Smooth muscle cell (in vitro differentiated cells): ENCODE results near the gene MYBPHL. TPM values are rescaled to one million over a fixed set of nuclear protein-coding genes. Genes with fewer than 3 reads are reported as not detected.

Experiments
- DNase-seq: peaks from one replicate; lab custom pipeline; 2025; ENCODE audit not compliant: unreplicated experiment; lab: John Stamatoyannopoulos, UW
- H2AFZ ChIP-seq: fragments of 200-600 bp; sonication (generic); 2 replicates; pipeline ENCODE4 v1.6.0; 2016; ENCODE audit warnings: antibody characterized with exemption, low read depth, mild to moderate bottlenecking
- H3F3A ChIP-seq: fragments of 200-600 bp; sonication (generic); 2 replicates; pipeline ENCODE4 v1.6.0; 2017; ENCODE audit warnings: antibody characterized with exemption, low read depth
- H3K27ac ChIP-seq: fragments of 200-600 bp; sonication (generic); 2 replicates; pipeline ENCODE4 v1.5.1; 2016; ENCODE audit warnings: low read depth, mild to moderate bottlenecking
- H3K27me3 ChIP-seq: fragments of 200-600 bp; sonication (generic); 2 replicates; pipeline ENCODE4 v1.6.1; 2016; ENCODE audit warnings: low read depth, mild to moderate bottlenecking
- H3K36me3 ChIP-seq: fragments of 200-600 bp; sonication (generic); 2 replicates; pipeline ENCODE4 v1.5.1; 2016; ENCODE audit warnings: low read depth
- H3K4me1 ChIP-seq: fragments of 200-600 bp; sonication (generic); 2 replicates; pipeline ENCODE4 v1.5.1; 2016; ENCODE audit warnings: low read depth
- H3K4me2 ChIP-seq: fragments of 200-600 bp; sonication (generic); 2 replicates; pipeline ENCODE4 v1.6.0; 2016; ENCODE audit warnings: mild to moderate bottlenecking
- H3K4me3 ChIP-seq: fragments of 200-600 bp; sonication (generic); 2 replicates; pipeline ENCODE4 v1.5.1; 2016; ENCODE audit warnings: mild to moderate bottlenecking
- H3K79me2 ChIP-seq: fragments of 200-600 bp; sonication (generic); 2 replicates; pipeline ENCODE4 v1.6.0; 2016; ENCODE audit warnings: low read depth, mild to moderate bottlenecking
- H3K9ac ChIP-seq: fragments of 200-600 bp; sonication (generic); 2 replicates; pipeline ENCODE4 v1.6.0; 2016; ENCODE audit warnings: low read depth
- H3K9me3 ChIP-seq: fragments of 200-600 bp; sonication (generic); replicated peaks from 2 replicates; pipeline ENCODE4 v1.5.1; 2016; ENCODE audit warnings: low read depth
- H4K20me1 ChIP-seq: fragments of 200-600 bp; sonication (generic); 2 replicates; pipeline ENCODE4 v1.6.0; 2016; ENCODE audit warnings: low read depth
- CTCF ChIP-seq: fragments of 200-600 bp; sonication (generic); IDR thresholded peaks from 2 replicates; pipeline ENCODE4 v1.5.1; 2017; ENCODE audit warnings: borderline replicate concordance, mild to moderate bottlenecking, antibody characterized with exemption; ENCODE audit not compliant: insufficient read depth, poor library complexity, severe bottlenecking
- WGBS: methylation state at CpG from one replicate; pipeline ENCODE4 v1.1.7; 2016; ENCODE audit warnings: low lambda C conversion rate; 5-methylcytosine and 5-hydroxymethylcytosine counted together
- polyA plus RNA-seq: library from polyadenylated mRNA; unstranded; fragments of >200 nt; fragmentation: Nextera tagmentation; extraction: Ambion mirVana; gene quantifications from 2 replicates; pipeline ENCODE4 v1.2.1, GENCODE V29; 2016
- total RNA-seq: library from RNA; depleted of rRNA; stranded (reverse); fragments of >200 nt; gene quantifications from 2 replicates; pipeline ENCODE4 v1.2.3, GENCODE V29; 2014

Gene MYBPHL
- total and polyA plus RNA-seq, 2 experiments from 2014 or later: not detected

GRCh38 chr1:109266965-109267364 lies 39.8 kb downstream of the MYBPHL start:
- DNase-seq: no peak
- H3K79me2 ChIP-seq: no peaks in the 10 kb centered on the region

DNA sequence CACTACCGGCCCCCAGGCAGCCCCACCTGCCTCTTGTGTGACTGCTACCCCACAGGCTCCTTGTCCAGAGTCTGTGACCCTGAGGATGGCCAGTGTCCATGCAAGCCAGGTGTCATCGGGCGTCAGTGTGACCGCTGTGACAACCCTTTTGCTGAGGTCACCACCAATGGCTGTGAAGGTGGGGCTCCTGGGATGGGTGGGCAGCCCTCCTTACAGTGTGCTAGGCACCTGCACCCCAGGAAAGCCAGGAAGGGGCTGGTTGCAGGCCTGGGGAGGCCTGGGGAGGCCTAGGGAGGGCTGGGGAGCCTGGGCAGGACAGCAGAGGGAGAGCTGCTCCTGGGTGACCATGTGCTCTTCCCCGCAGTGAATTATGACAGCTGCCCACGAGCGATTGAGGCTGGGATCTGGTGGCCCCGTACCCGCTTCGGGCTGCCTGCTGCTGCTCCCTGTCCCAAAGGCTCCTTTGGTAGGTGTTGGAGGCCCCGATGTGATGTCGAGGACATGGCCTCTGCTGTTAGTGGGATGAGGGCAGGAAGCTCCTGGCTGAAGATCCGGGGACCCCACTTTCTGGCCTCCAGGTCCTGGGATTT lies 41.0 kb downstream of the MYBPHL start:
- H2AFZ ChIP-seq: no peak overlapping the region
- no peaks in the 10 kb centered on the region for H4K20me1 ChIP-seq
- 95% methylated on average over 13 of the region's 13 CpGs for WGBS

More at GRCh38 chr1:109266965-109267364, 39.8 kb downstream of the MYBPHL start:
- Histone ChIP-seq H3K27me3 (no peaks in the 10 kb centered on the region), H3F3A (no peaks in the 10 kb centered on the region), H3K36me3 (no peaks in the 10 kb centered on the region), H3K4me1 (no peaks in the 10 kb centered on the region), H3K4me3 (no peak overlapping the region), H3K9me3 (no peaks in the 10 kb centered on the region), H4K20me1 (no peaks in the 10 kb centered on the region), H3K27ac (no peak overlapping the region), H3K9ac (no peak overlapping the region), H2AFZ (no peak overlapping the region), H3K4me2 (no peak overlapping the region)
- WGBS: 76% methylated on average over 11 of the region's 11 CpGs
- TF ChIP-seq CTCF: no peak

GRCh38 chr1:109265016-109265415 lies 41.8 kb downstream of the MYBPHL start:
- H3K4me1 ChIP-seq: peaks cover 3% of the 10 kb centered on the region
- no peak for DNase-seq
- no peak overlapping the region for H3K4me2 ChIP-seq
- no peaks in the 10 kb centered on the region for H3F3A ChIP-seq
- H3K4me3 ChIP-seq: no peak overlapping the region
- no peaks in the 10 kb centered on the region for H3K79me2 ChIP-seq
- no peak overlapping the region for H2AFZ ChIP-seq
- no peak overlapping the region for H3K27ac ChIP-seq
- WGBS: 91% methylated on average over 4 of the region's 4 CpGs
- H3K36me3 ChIP-seq: no peaks in the 10 kb centered on the region
- no peaks in the 10 kb centered on the region for H3K27me3 ChIP-seq
- no peak for TF ChIP-seq CTCF
- H3K9me3 ChIP-seq: no peaks in the 10 kb centered on the region
- H4K20me1 ChIP-seq: no peaks in the 10 kb centered on the region
- H3K9ac ChIP-seq: no peak overlapping the region

More for the DNA sequence above, 41.0 kb downstream of the MYBPHL start:
- no peak overlapping the region for H3K4me3 ChIP-seq
- H3K9ac ChIP-seq: no peak overlapping the region
- no peaks in the 10 kb centered on the region for H3K9me3 ChIP-seq
- no peaks in the 10 kb centered on the region for H3F3A ChIP-seq
- H3K4me2 ChIP-seq: no peak overlapping the region
- no peaks in the 10 kb centered on the region for H3K79me2 ChIP-seq
- no peaks in the 10 kb centered on the region for H3K4me1 ChIP-seq
- TF ChIP-seq CTCF: no peak
- no peak overlapping the region for H3K27ac ChIP-seq
- no peak for DNase-seq
- no peaks in the 10 kb centered on the region for H3K27me3 ChIP-seq
- H3K36me3 ChIP-seq: no peaks in the 10 kb centered on the region

DNA sequence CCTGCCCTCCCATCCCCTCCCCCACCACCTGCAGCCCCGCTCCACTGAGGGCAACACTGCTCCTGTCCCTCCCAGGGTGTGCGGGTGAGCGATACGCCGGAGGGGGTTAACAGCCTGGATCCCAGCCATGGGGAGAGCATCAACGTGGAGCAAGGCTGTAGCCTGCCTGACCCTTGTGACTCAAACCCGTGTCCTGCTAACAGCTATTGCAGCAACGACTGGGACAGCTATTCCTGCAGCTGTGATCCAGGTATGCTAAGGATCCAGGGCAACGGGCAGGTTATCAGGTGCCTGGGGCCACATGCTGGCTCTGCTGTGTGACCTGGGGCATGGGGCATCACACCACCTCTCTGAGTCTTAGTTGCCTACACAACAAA lies 42.4 kb downstream of the MYBPHL start:
- no peak for DNase-seq
- TF ChIP-seq CTCF: no peak
- 80% methylated on average over 9 of the region's 9 CpGs for WGBS
- Histone ChIP-seq H3K4me2 (no peak overlapping the region), H3K4me3 (no peak overlapping the region), H3K27me3 (no peaks in the 10 kb centered on the region), H3K79me2 (no peaks in the 10 kb centered on the region), H3K9me3 (no peaks in the 10 kb centered on the region), H3K4me1 (peaks cover 3% of the 10 kb centered on the region), H3F3A (no peaks in the 10 kb centered on the region), H3K27ac (no peak overlapping the region), H3K9ac (no peak overlapping the region), H4K20me1 (no peaks in the 10 kb centered on the region), H2AFZ (no peak overlapping the region), H3K36me3 (no peaks in the 10 kb centered on the region)
